Adrenal gland (tissue), 5 donors: Measurements from ENCODE around the gene RAB11FIP2.

Source experiments
- POLR2A ChIP-seq, 2 donors: fragments of 450-650 bp; IDR thresholded peaks; one replicate each; pipeline ENCODE4 v1.6.1; 2017; ENCODE audit warnings: antibody characterized with exemption in 2 of 2, mild to moderate bottlenecking in 2 of 2, moderate library complexity in 1 of 2
- TF ChIP-seq, protein P1 (sequence below), 6 experiments: fragments of 450-650 bp in 4 of 6; fragments of 200-600 bp in 2 of 6; sonication (generic) in 1 of 6; IDR thresholded peaks; 1 replicate in 5 of 6; 2 replicates in 1 of 6; pipeline versions ENCODE4 v1.5.1 to v1.8.0; 2016 to 2021; ENCODE audit warnings: antibody characterized with exemption in 6 of 6, mild to moderate bottlenecking in 2 of 6, moderate library complexity in 1 of 6
- donor health status: DM: no; HTN: no; CAD: no.

DNA sequence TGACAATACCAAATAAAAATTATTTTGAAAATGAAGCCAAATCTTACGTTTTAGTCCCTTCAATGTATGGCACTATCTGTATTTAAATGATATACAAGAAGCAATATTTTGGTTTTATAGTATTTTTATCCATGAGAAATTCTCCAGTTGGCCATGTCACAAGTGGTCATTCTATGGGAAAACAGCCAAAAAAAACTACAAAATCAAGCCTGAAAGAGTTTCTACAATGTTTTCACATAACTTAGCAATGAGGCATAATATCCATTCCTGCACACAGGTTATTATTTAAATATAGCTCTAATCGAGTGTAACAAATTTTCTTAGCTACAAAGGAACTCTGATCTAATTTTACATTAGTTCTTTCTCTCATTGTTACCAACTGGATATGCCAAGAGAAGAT lies 5.4 kb downstream of the RAB11FIP2 start:
- TF ChIP-seq, protein P1, sequence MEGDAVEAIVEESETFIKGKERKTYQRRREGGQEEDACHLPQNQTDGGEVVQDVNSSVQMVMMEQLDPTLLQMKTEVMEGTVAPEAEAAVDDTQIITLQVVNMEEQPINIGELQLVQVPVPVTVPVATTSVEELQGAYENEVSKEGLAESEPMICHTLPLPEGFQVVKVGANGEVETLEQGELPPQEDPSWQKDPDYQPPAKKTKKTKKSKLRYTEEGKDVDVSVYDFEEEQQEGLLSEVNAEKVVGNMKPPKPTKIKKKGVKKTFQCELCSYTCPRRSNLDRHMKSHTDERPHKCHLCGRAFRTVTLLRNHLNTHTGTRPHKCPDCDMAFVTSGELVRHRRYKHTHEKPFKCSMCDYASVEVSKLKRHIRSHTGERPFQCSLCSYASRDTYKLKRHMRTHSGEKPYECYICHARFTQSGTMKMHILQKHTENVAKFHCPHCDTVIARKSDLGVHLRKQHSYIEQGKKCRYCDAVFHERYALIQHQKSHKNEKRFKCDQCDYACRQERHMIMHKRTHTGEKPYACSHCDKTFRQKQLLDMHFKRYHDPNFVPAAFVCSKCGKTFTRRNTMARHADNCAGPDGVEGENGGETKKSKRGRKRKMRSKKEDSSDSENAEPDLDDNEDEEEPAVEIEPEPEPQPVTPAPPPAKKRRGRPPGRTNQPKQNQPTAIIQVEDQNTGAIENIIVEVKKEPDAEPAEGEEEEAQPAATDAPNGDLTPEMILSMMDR (IDR thresholded peaks at IDR 0.05), result no peak
- no peak for TF ChIP-seq POLR2A (IDR thresholded peaks at IDR 0.05)
